ENCODE results near the gene KDM1B. TPM values are rescaled to one million over a fixed set of nuclear protein-coding genes. Genes with fewer than 3 reads are reported as not detected.

The KDM1B gene
- total RNA-seq, 1 donor from 2014 or later = 20.7 TPM

DNA sequence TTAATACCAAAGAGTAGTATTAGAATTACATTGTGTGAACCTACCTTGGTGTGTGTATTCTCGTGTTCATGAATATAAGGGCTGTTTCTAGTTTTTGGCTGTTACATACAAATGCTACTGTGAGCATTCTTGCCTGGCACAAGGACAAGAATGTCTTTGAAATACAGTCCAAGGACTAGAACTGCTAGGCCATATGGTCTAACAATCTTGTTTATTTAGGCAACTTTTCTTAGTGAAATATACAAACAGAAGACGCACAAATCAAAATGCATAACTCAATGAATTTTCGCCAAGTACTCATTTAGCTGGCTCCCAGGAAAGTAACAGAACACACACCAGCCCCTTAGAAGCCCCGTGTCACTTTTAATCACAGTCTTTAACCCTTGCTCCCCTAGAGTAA is 28.5 kb downstream of the KDM1B start:
- Mint-ChIP-seq H3K4me3 (no peak overlapping the region), H3K9me3 (peaks cover 4% of the 10 kb centered on the region), H3K27ac (no peak overlapping the region), H3K4me1 (ENCODE audit: unreplicated experiment) (peaks cover 19% of the 10 kb centered on the region), H3K27me3 (no peaks in the 10 kb centered on the region), H3K36me3 (peaks cover 29% of the 10 kb centered on the region)
- no peak for TF ChIP-seq CTCF (conservative IDR thresholded peaks at IDR 0.05)
- DNase-seq (ENCODE audit: extremely low spot score, unreplicated experiment) = no peak

DNA sequence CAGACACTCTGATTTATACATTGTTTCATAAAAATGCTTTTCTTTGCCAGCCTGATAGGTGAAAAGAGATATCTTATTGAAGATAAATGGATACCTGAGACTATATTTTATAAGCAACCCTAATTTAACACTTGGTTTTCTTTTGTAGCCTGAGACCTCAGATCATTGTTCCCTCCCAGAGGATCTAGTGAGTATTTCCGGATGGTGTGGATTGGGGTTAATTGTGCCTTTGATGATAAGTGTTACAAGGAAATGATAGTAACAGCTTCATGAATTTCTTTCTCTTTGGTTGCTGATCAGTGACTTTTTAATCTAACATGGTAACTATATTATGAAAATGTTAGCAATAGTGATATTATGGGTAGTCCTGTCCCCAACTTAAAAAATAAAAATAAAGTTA is 30.4 kb downstream of the KDM1B start:
- Mint-ChIP-seq H3K27ac (peak overlapping the region; percentile 77), H3K36me3 (peaks cover 19% of the 10 kb centered on the region), H3K9me3 (no peaks in the 10 kb centered on the region), H3K4me3 (no peak overlapping the region), H3K27me3 (no peaks in the 10 kb centered on the region), H3K4me1 (ENCODE audit: unreplicated experiment) (peaks cover 19% of the 10 kb centered on the region)
- DNase-seq (ENCODE audit: extremely low spot score, unreplicated experiment) = no peak
- TF ChIP-seq CTCF (conservative IDR thresholded peaks at IDR 0.05) = no peak

- Mint-ChIP-seq H3K27ac (peak overlapping the region; percentile 77), H3K27me3 (no peaks in the 10 kb centered on the region), H3K4me1 (ENCODE audit: unreplicated experiment) (peaks cover 19% of the 10 kb centered on the region), H3K36me3 (peaks cover 17% of the 10 kb centered on the region), H3K9me3 (no peaks in the 10 kb centered on the region), H3K4me3 (peak overlapping the region; percentile 25)
- TF ChIP-seq CTCF (conservative IDR thresholded peaks at IDR 0.05) = no peak
- no peak for DNase-seq (ENCODE audit: extremely low spot score, unreplicated experiment)
Measured at GRCh38 chr6:18186033-18186432, 30.8 kb downstream of the KDM1B start.

DNA sequence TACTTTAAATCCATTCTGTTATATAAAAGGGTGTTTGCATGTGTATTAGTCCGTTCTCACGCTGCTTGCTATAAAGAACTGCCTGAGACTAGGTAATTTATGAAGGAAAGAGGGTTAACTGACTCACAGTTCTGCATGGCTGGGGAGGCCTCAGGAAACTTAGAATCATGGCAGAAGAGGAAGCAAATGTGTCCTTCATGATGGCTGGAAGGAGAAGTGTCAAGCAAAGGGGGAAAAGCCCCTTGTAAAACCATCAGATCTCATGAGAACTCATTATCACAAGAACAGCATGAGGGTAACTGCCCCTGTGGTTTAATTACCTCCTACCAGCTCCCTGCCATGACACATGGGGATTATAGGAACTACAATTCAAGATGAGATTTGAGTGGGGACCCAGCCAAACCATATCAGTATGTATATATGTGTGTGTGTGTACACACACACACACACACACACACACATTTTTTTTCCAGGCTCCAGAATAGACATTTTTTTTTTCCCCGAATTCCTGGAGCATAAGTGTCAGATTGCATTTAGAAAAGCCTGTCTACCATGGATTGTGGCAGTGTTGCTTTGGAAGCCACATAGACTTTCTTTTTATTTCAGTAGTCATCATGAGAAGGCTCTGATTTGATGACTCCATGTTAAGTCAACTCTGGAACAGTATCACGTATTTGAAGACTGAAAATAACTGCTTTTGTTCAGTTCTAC is 31.5 kb downstream of the KDM1B start:
- no peak overlapping the region for H3K4me3 Mint-ChIP-seq
- no peak for DNase-seq (ENCODE audit: extremely low spot score, unreplicated experiment)
- peaks cover 19% of the 10 kb centered on the region for H3K4me1 Mint-ChIP-seq (ENCODE audit: unreplicated experiment)
- no peaks in the 10 kb centered on the region for H3K9me3 Mint-ChIP-seq
- peaks cover 17% of the 10 kb centered on the region for H3K36me3 Mint-ChIP-seq
- H3K27me3 Mint-ChIP-seq = no peaks in the 10 kb centered on the region
- no peak for TF ChIP-seq CTCF (conservative IDR thresholded peaks at IDR 0.05)
- peak overlapping the region; percentile 77 for H3K27ac Mint-ChIP-seq

DNA sequence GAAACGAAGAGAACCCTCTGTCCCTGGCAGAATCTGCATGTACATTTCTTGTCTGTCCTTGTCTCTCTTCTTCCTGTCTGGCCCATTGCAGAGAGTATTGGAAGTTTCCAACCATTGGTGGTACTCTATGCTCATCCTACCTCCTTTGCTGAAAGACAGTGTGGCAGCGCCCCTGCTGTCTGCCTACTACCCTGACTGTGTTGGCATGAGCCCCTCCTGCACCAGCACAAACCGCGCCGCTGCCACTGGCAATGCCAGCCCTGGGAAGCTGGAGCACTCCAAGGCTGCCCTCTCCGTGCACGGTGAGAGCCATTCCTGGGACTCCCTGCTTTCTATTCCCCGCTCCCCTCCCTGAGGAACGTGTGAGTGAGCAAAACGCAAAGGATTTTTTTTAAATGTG is 32.5 kb downstream of the KDM1B start:
- no peak overlapping the region for H3K27ac Mint-ChIP-seq
- no peak for TF ChIP-seq CTCF (conservative IDR thresholded peaks at IDR 0.05)
- no peaks in the 10 kb centered on the region for H3K9me3 Mint-ChIP-seq
- no peak overlapping the region for H3K4me3 Mint-ChIP-seq
- DNase-seq (ENCODE audit: extremely low spot score, unreplicated experiment) = no peak
- peaks cover 19% of the 10 kb centered on the region for H3K4me1 Mint-ChIP-seq (ENCODE audit: unreplicated experiment)
- H3K27me3 Mint-ChIP-seq = no peaks in the 10 kb centered on the region
- peaks cover 14% of the 10 kb centered on the region for H3K36me3 Mint-ChIP-seq

Data from type B pancreatic cell (in vitro differentiated cells).